K562 (cell line): Measurements from ENCODE around the gene LAMTOR4. TPM values are rescaled to one million over a fixed set of nuclear protein-coding genes. Genes with fewer than 3 reads are reported as not detected.
A peak's percentile ranks its signal among the peaks of the same experiment; 100 is the strongest.

Experiments
- CSDE1 ChIP-seq, 2 experiments: fragments of 450-650 bp; IDR thresholded peaks; 2 replicates each; pipeline ENCODE4 v1.6.1; 2016; ENCODE audit warnings: mild to moderate bottlenecking in 1 of 2
- CXXC5 ChIP-seq: fragments of 250-450 bp; sonication (Bioruptor Pico); IDR thresholded peaks from 2 replicates; pipeline ENCODE4 v1.8.0; 2022; ENCODE audit warnings: inconsistent platforms, mild to moderate bottlenecking, moderate library complexity
- EHMT2 ChIP-seq: fragments of 450-650 bp; IDR thresholded peaks from 2 replicates; pipeline ENCODE4 v1.6.1; 2018; ENCODE audit warnings: antibody characterized with exemption
- ELF1 ChIP-seq: fragments of 200-800 bp; sonication (Bioruptor generic); IDR thresholded peaks from 2 replicates; pipeline ENCODE4 v1.6.1; 2016; ENCODE audit warnings: missing genetic modification characterization, missing compliant biosample characterization
- ETS1 ChIP-seq: conservative IDR thresholded peaks from 2 replicates; pipeline ENCODE4 v1.6.1; 2011; ENCODE audit warnings: low read depth, mild to moderate bottlenecking, low read length; ENCODE audit not compliant: control insufficient read depth
- ILK ChIP-seq: fragments of 450-650 bp; IDR thresholded peaks from 2 replicates; pipeline ENCODE4 v1.6.1; 2016; ENCODE audit warnings: missing genetic modification characterization, low read depth, mild to moderate bottlenecking, missing compliant biosample characterization, moderate library complexity, borderline replicate concordance
- JUN ChIP-seq, 2 experiments: sonication (generic) in 1 of 2; formaldehyde crosslinking in 1 of 2; IDR thresholded peaks; 2 replicates each; pipeline versions ENCODE4 v1.6.1 to v1.8.0; 2012 to 2022; ENCODE audit warnings: borderline replicate concordance in 2 of 2, mild to moderate bottlenecking in 2 of 2, improper control_type of control experiment in 1 of 2, low read depth in 1 of 2, low read length in 1 of 2, missing genetic modification reagents in 1 of 2
- KAT2B ChIP-seq: IDR thresholded peaks from one replicate; pipeline ENCODE4 v1.6.1; 2012; ENCODE audit warnings: low read depth, mild to moderate bottlenecking, control low read depth, inconsistent platforms, low read length, moderate library complexity
- MEF2A ChIP-seq: IDR thresholded peaks from 2 replicates; pipeline ENCODE4 v1.6.1; 2011; ENCODE audit warnings: low read depth, mild to moderate bottlenecking, low read length, moderate library complexity; ENCODE audit not compliant: control insufficient read depth
- PHB ChIP-seq: fragments of 250-450 bp; sonication (Bioruptor Pico); IDR thresholded peaks from 2 replicates; pipeline ENCODE4 v1.5.0; 2021
- PRDM10 ChIP-seq: fragments of 450-650 bp; IDR thresholded peaks from 2 replicates; pipeline ENCODE4 v1.6.1; 2018; ENCODE audit not compliant: partially characterized antibody
- SFPQ ChIP-seq: fragments of 200-400 bp; formaldehyde crosslinking; IDR thresholded peaks from 2 replicates; pipeline ENCODE4 v1.6.1; 2017; ENCODE audit warnings: mild to moderate bottlenecking, low read depth, low read length, moderate library complexity
- TAL1 ChIP-seq: fragments of 450-650 bp; IDR thresholded peaks from 2 replicates; pipeline ENCODE4 v1.6.1; 2016; ENCODE audit warnings: mild to moderate bottlenecking
- TEAD2 ChIP-seq: fragments of 450-650 bp; IDR thresholded peaks from 2 replicates; pipeline ENCODE4 v1.6.1; 2016; ENCODE audit warnings: missing genetic modification characterization, control low read depth, missing compliant biosample characterization
- TRIM28 ChIP-seq: fragments of 450-650 bp; IDR thresholded peaks from 2 replicates; pipeline ENCODE4 v1.6.1; 2017
- U2AF1 ChIP-seq: fragments of 200-400 bp; formaldehyde crosslinking; optimal IDR thresholded peaks from 2 replicates; pipeline ENCODE3; 2017; ENCODE audit warnings: mild to moderate bottlenecking, low read depth, low read length, moderate library complexity
- WHSC1 ChIP-seq: IDR thresholded peaks from one replicate; pipeline ENCODE4 v1.6.1; 2012; ENCODE audit warnings: low read length, control low read depth, inconsistent platforms
- ZKSCAN1 ChIP-seq: fragments of 150-350 bp; IDR thresholded peaks from 2 replicates; pipeline ENCODE4 v1.6.1; 2016; ENCODE audit warnings: low read depth, low read length
- ZNF449 ChIP-seq: fragments of 250-450 bp; sonication (Bioruptor Pico); IDR thresholded peaks from 2 replicates; pipeline ENCODE4 v1.8.0; 2022; ENCODE audit warnings: moderate library complexity, mild to moderate bottlenecking, inconsistent platforms
- polyA plus RNA-seq, 8 experiments: library from polyadenylated mRNA; depleted of rRNA in 4 of 8; stranded (reverse) in 5 of 8; unstranded in 3 of 8; fragments of >200 nt; fragmentation: Nextera tagmentation in 2 of 8; fragmentation: Illumina TruSeq in 1 of 8; extraction: Ambion mirVana in 2 of 8; extraction: Trizol in 1 of 8; gene quantifications; 2 replicates each; pipeline versions ENCODE4 v1.2.1 to v1.2.3, GENCODE V29; 2011 to 2014; ENCODE audit warnings: inconsistent platforms in 1 of 8, missing spikeins in 1 of 8
- total RNA-seq, 7 experiments: library from RNA; depleted of rRNA in 6 of 7; stranded (reverse); fragments of >200 nt in 6 of 7; fragmentation: Illumina TruSeq in 2 of 7; extraction: Trizol in 2 of 7; gene quantifications; 2 replicates each; pipeline versions ENCODE4 v1.2.1 to v1.2.3, GENCODE V29; 2011 to 2021; ENCODE audit warnings: low replicate concordance in 1 of 7

The LAMTOR4 gene
- total and polyA plus RNA-seq, 9 of the 15 experiments (the other 6 are each of a cell fraction or from before 2014, with no cell fraction given), result 79.6 to 314 (median 195) TPM

- TF ChIP-seq JUN (IDR thresholded peaks at IDR 0.05; ENCODE audit: borderline replicate concordance, low read depth, low read length) (no peak), JUN (CRISPR knock-in tag; IDR thresholded peaks at IDR 0.05; ENCODE audit: borderline replicate concordance) (no peak), ZKSCAN1 (no peak), ELF1 (no peak), SFPQ (no peak), U2AF1 (no peak), MEF2A (no peak), CSDE1 (IDR thresholded peaks at IDR 0.05) (no peak), PRDM10 (peak; percentile 92), ILK (tag) (no peak), EHMT2 (peak; percentile 33; the same call in 1 of the 2 replicates), PHB (CRISPR knock-in tag) (peak; percentile 11; the same call in 1 of the 2 replicates), TRIM28 (no peak), WHSC1 (no peak), TEAD2 (no peak), KAT2B (no peak), ETS1 (0 out of 2 replicates have a peak, but pooled peaks have one; percentile 24), CXXC5 (CRISPR knock-in tag) (no peak), TAL1 (0 out of 2 replicates have a peak, but pooled peaks have one; percentile 2), ZNF449 (CRISPR knock-in tag) (no peak)
These were observed 28.6 kb upstream of the LAMTOR4 start (continued) for GRCh38 chr7:100119970-100120732.
